Measurements from ENCODE around the gene NRXN2. TPM values are rescaled to one million over a fixed set of nuclear protein-coding genes. Genes with fewer than 3 reads are reported as not detected.

Gene NRXN2
- total and polyA plus RNA-seq, 4 donors = 0.17 to 2.8 (median 1.4) TPM

GRCh38 chr11:64594159-64594939 is 128.6 kb downstream of the NRXN2 start:
- WGBS = 94% methylated on average over 14 of the region's 14 CpGs
- Histone ChIP-seq H3K9me3 (ENCODE audit: control insufficient read depth in 4 of 4, low read length in 3 of 4) (peaks cover 0 to 2% (median 0%) of the 10 kb centered on the region in 4 donors), H3K27me3 (ENCODE audit: control insufficient read depth in 4 of 4, insufficient read depth in 4 of 4, low read length in 3 of 4) (peaks cover 0 to 3% (median 0%) of the 10 kb centered on the region in 4 donors), H3K4me3 (ENCODE audit: low read depth in 1 of 3, low read length in 3 of 3) (no peak overlapping the region), H3K9ac (ENCODE audit: low read depth in 1 of 2, low read length in 2 of 2) (no peak overlapping the region), H3K4me1 (ENCODE audit: control insufficient read depth in 4 of 4, insufficient read depth in 4 of 4, low read length in 3 of 4) (no peaks in the 10 kb centered on the region), H3K36me3 (ENCODE audit: control insufficient read depth in 4 of 4, insufficient read depth in 3 of 4, low read depth in 1 of 4, low read length in 3 of 4) (no peaks in the 10 kb centered on the region), H3K27ac (ENCODE audit: low read depth in 1 of 2, low read length in 2 of 2) (no peak overlapping the region)
- TF ChIP-seq EGR1 (IDR thresholded peaks at IDR 0.05; ENCODE audit: low read depth in 2 of 2) = no peak
- no peak for TF ChIP-seq HNF4G (IDR thresholded peaks at IDR 0.05)
- TF ChIP-seq JUND (IDR thresholded peaks at IDR 0.05) = no peak
- no peak for TF ChIP-seq FOXA1 (IDR thresholded peaks at IDR 0.05)
- TF ChIP-seq FOXA2 (IDR thresholded peaks at IDR 0.05) = no peak
- TF ChIP-seq REST (IDR thresholded peaks at IDR 0.05) = no peak
- no peak for TF ChIP-seq YY1 (IDR thresholded peaks at IDR 0.05)
- no peak for TF ChIP-seq ZBTB33 (IDR thresholded peaks at IDR 0.05)
- no peak for TF ChIP-seq GABPA (IDR thresholded peaks at IDR 0.05 in 1 of 2, conservative IDR thresholded peaks at IDR 0.05 in 1 of 2)
- TF ChIP-seq ATF3 (IDR thresholded peaks at IDR 0.05) = no peak
- TF ChIP-seq RAD21 (IDR thresholded peaks at IDR 0.05) = no peak
- TF ChIP-seq NR2F2 (IDR thresholded peaks at IDR 0.05) = no peak
- no peak for DNase-seq (ENCODE audit: low spot score)

- 89% methylated on average over 32 of the region's 32 CpGs for WGBS
- H3K27me3 ChIP-seq (ENCODE audit: control insufficient read depth in 4 of 4, insufficient read depth in 4 of 4, low read length in 3 of 4) = peaks cover 0 to 3% (median 0%) of the 10 kb centered on the region in 4 donors
- no peak overlapping the region for H3K9ac ChIP-seq (ENCODE audit: low read depth in 1 of 2, low read length in 2 of 2)
- H3K36me3 ChIP-seq (ENCODE audit: control insufficient read depth in 4 of 4, insufficient read depth in 3 of 4, low read depth in 1 of 4, low read length in 3 of 4) = no peaks in the 10 kb centered on the region
- H3K27ac ChIP-seq (ENCODE audit: low read depth in 1 of 2, low read length in 2 of 2) = no peak overlapping the region
- TF ChIP-seq SP1 (IDR thresholded peaks at IDR 0.05) = no peak
- TF ChIP-seq MAX (IDR thresholded peaks at IDR 0.05) = no peak
- no peak for TF ChIP-seq GABPA (IDR thresholded peaks at IDR 0.05 in 1 of 2, conservative IDR thresholded peaks at IDR 0.05 in 1 of 2)
- no peak for TF ChIP-seq JUND (IDR thresholded peaks at IDR 0.05)
- no peak for TF ChIP-seq CTCF (IDR thresholded peaks at IDR 0.05; ENCODE audit: low read depth, low read length, missing input control)
- no peak for TF ChIP-seq NR2F2 (IDR thresholded peaks at IDR 0.05)
- TF ChIP-seq RAD21 (IDR thresholded peaks at IDR 0.05) = no peak
- no peak for TF ChIP-seq REST (IDR thresholded peaks at IDR 0.05)
- no peak for TF ChIP-seq TAF1 (conservative IDR thresholded peaks at IDR 0.05)
- TF ChIP-seq EGR1 (IDR thresholded peaks at IDR 0.05; ENCODE audit: low read depth in 2 of 2) = no peak
- TF ChIP-seq FOXA1 (IDR thresholded peaks at IDR 0.05) = no peak
- no peak overlapping the region for H3K4me3 ChIP-seq (ENCODE audit: low read depth in 1 of 3, low read length in 3 of 3)
- H3K9me3 ChIP-seq (ENCODE audit: control insufficient read depth in 4 of 4, low read length in 3 of 4) = peaks cover 0 to 2% (median 0%) of the 10 kb centered on the region in 4 donors
- no peaks in the 10 kb centered on the region for H3K4me1 ChIP-seq (ENCODE audit: control insufficient read depth in 4 of 4, insufficient read depth in 4 of 4, low read length in 3 of 4)
- no peak for DNase-seq (ENCODE audit: low spot score)
Observed at GRCh38 chr11:64593156-64594105, 129.6 kb downstream of the NRXN2 start.

All from liver (tissue), 9 donors.